ENCODE data around the gene ASB1.

The ASB1 gene, protein sequence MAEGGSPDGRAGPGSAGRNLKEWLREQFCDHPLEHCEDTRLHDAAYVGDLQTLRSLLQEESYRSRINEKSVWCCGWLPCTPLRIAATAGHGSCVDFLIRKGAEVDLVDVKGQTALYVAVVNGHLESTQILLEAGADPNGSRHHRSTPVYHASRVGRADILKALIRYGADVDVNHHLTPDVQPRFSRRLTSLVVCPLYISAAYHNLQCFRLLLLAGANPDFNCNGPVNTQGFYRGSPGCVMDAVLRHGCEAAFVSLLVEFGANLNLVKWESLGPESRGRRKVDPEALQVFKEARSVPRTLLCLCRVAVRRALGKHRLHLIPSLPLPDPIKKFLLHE

DNA sequence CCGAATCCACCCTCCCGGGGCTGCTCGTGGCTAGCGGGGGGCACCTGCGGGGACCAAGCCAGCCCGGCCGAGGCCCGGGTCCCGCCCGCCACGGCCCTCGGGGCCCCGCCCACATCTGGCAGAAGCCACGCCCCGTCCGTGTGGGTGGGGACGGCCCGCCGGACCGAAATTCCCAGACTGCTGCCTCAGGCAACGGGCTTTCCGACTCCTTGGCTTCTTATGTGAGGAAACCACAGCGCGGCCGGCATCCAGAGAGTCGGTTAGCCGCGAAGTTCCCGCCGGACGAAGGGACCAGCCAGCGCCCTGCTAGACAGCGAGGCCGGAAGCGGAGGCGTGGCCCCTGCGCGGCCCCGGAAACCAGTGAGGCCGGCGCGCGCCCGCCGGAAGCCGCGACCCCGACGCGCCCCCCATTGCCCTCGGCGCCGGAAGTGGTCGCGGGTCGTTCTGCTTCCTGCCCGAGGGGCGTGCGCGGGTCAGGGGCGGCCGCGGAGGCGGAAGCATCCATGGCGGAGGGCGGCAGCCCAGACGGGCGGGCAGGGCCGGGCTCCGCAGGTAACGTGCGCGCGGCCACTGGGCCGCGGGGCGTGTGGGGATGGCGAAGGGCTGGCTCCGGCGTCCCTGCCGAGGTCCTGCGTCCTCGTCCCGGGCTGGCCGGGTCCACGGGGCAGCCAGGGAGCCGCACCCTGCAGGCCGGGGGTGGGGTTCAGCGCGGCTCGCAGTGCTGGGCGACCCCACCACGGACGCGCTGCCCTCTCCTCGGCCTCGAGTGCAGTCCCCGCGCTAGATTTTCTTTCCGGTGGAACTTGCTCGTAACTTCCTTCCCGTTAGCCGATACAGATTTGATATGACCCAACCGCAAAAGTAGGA lies at the start of gene ASB1:
Gene ASB1, plus strand, starts transcription at position 360 of the 867 bp plus-strand sequence. Its CDS starts 144 bp downstream, at position 504.
- in situ Hi-C loops (cut with HindIII; ENCODE audit: low pct_ligation_motif_present, low pct_unique_long_range_greater_than_20kb, low sequenced_read_pairs) = no loop called here

DNA sequence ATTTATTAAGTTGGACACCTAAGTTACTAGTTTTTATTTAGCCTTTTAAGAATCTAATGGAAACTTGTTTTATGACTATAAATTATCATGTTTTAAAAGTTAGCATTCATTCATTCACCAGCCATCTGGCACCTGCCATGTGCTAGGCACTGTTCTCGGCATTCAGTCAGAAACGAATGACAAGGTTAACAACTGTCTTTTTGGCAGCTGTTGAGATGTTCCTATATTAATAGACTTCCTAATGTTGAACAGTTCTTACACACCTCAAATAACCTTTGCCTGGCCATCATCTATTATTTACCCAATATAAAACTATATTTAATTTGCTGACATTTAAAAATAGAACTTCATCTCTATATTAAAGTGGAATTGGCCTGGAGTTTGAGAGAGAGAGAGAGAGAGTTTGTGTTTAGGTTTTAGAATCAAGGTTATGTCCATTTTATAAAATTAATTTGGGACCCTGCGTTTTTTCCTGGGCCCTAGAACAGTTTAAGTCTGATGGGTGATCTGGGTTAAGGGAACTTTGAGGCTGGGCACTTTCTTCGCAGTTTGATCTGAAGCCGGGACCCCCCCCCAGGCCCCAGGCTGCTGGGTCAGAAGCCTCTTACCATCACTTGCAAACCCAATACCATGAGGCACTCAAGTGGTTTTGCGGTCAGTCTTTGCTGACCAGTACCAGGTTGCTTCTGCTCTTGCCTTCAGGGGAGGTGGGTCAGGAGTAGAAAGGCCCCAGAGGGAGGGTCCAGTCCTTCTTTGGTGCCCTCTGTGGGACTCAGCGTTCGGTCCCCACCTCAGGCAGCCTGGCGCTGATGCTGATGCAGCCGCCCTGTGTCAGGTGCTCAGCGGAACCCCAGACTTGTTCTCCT lies 48.3 kb upstream of the ASB1 start:
- in situ Hi-C loops (cut with HindIII; ENCODE audit: low pct_ligation_motif_present, low pct_unique_long_range_greater_than_20kb, low sequenced_read_pairs) = no loop called here
- DNase-seq = no peak

More for the DNA sequence above, at the start of gene ASB1:
- DNase-seq = peak; percentile 79

DNA sequence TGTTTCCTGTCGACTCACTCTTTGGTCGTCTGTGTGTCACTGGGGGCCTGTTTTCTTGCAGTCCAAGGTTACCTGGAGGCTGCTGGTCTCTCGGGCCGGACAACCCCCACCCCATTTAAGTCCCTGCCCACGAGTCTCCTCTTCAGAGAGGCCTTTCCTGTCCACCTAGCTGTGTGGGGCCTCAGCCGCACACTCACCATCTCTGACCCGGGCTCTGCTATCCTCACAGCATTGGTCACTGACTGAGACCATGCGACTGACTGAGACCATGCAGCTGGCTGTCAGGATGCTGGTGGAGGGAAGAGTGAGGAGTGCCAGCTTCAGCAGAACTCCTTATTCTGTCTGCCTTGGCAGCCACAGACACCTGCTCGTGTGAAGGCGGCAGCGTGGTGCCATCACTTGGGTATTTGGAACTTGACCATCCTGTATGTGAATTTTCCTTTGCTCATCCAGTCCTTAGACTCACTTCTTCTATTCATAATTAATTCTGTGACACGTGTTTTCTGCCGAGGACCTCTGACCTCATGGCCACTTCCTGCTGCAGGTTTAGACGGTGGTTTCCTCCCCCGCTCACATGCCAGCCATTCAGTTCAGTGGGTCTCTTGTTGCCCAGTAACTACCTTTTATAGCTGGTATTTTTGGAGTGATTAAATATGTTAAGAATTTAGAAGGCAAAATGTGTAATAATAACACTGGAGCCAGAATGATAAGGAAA lies 47.5 kb upstream of the ASB1 start:
- DNase-seq = peak; percentile 23
- in situ Hi-C loops (cut with HindIII; ENCODE audit: low pct_ligation_motif_present, low pct_unique_long_range_greater_than_20kb, low sequenced_read_pairs) = no loop called here

DNA sequence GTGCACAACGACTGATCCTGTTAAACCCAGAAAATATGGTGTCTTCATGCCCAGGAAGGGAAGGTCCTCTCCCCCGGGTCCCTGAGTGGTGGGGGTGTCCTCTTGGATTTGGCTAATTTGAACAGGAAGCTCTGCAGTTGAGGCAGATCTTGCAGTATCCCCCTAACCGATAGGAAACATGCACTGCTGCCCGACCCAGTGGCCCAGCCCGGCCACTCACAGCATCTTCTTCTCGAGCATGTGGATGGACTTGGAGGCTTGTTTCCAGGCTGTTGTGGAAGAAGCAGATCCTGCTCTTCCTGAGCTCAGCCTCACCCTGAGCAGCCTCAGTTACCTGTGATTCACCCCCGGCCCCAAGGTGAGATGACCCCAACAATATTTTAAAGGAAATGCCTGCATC lies 46.4 kb upstream of the ASB1 start:
- in situ Hi-C loops (cut with HindIII; ENCODE audit: low pct_ligation_motif_present, low pct_unique_long_range_greater_than_20kb, low sequenced_read_pairs) = no loop called here

DNA sequence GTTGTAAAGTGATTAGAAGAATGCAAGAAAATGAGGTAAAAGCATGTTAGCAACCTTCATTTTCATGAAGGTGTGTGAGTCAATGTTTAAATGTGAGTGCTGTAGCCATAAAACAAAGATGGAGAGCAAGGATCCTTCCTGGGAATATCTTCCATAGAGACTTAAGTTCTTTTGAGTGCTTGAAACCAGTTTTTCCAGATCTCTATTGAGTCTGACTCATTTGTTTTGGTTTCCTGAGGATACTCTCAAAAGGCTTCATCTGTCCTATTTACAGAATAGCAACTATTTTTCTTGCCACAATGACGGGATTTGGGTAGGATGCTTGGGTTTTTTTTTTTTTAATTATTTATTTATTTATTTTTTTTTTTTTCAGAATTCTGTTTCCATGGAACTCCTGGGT lies 45.9 kb upstream of the ASB1 start:
- in situ Hi-C loops (cut with HindIII; ENCODE audit: low pct_ligation_motif_present, low pct_unique_long_range_greater_than_20kb, low sequenced_read_pairs) = no loop called here
- no peak for DNase-seq

More for the DNA sequence above, 46.4 kb upstream of the ASB1 start:
- no peak for DNase-seq

DNA sequence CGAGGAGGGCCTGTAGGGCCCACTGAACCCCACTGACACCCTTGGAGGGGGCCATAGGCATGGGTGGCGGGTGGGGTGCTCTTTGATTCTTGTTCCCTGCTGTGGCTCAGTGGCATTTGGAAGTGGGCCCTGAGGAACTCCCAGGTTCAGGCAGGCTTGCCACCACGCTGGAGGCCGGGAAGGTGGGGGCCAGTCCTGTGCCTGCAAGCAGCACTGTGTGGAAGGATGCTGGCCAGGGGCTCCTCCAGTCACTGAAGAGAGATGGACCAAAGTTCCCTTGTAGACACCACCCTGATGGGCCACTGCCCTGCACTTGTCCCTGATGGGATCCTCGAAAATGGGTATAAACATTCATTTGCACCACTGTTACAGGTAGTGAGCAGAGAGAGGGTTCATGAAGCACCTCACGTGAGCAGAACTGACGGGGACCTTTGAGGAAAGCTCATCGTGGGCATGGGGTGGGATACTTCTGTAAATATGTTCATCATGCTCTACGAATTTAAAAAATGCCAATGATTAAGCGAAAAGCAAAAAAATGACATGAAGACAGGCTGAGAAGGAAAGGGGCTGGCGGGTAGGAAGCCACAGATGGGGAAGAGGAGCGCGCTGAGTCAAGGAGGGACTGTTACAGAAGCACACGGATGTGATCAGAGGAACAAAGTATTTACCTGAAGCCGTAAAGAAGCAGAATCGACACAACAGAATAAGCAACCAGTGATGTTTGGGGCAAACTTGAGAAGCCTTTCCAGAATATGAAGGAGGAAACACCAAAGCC lies 45.2 kb upstream of the ASB1 start:
- DNase-seq = no peak
- in situ Hi-C loops (cut with HindIII; ENCODE audit: low pct_ligation_motif_present, low pct_unique_long_range_greater_than_20kb, low sequenced_read_pairs) = no loop called here

DNA sequence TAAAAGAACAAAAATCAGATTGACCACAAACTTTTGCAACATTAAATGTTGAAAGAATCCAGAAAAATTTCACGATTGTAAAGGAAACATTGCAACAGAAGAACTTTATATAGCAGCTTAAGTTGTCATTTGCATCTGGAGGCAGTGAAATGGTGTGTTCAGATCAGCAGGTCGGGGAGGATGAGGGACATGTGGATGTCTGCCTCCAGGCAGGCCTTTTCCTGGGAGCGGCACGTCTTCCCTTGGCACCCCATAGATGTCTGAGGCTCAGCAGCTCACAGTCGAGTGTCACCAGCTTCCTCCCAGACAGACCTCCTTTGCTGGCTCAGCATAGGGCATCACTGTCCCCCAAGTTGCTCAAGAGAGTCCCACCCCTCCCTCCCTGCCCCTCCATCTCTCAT lies 44.3 kb upstream of the ASB1 start:
- in situ Hi-C loops (cut with HindIII; ENCODE audit: low pct_ligation_motif_present, low pct_unique_long_range_greater_than_20kb, low sequenced_read_pairs) = no loop called here
- DNase-seq = no peak

DNA sequence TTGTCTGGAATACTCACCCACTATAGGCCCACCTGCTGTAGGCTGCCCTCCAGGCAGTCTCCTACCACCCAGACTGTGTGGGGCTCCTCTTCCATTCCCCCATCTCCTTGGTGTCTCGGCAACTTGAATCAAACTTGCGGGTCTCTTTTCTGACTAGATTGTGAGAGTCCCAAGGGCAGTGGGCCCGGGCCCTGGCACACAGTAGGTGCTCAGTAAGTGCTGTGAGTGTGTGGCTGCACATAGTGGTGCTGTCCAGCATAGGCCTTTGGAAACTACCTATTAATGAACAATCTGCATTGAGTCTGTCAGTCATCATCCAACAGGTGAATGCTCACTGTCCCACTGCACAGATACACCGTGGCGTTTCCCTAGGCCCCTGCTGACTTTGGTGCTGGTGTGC lies 43.6 kb upstream of the ASB1 start:
- DNase-seq = no peak
- in situ Hi-C loops (cut with HindIII; ENCODE audit: low pct_ligation_motif_present, low pct_unique_long_range_greater_than_20kb, low sequenced_read_pairs) = no loop called here

DNA sequence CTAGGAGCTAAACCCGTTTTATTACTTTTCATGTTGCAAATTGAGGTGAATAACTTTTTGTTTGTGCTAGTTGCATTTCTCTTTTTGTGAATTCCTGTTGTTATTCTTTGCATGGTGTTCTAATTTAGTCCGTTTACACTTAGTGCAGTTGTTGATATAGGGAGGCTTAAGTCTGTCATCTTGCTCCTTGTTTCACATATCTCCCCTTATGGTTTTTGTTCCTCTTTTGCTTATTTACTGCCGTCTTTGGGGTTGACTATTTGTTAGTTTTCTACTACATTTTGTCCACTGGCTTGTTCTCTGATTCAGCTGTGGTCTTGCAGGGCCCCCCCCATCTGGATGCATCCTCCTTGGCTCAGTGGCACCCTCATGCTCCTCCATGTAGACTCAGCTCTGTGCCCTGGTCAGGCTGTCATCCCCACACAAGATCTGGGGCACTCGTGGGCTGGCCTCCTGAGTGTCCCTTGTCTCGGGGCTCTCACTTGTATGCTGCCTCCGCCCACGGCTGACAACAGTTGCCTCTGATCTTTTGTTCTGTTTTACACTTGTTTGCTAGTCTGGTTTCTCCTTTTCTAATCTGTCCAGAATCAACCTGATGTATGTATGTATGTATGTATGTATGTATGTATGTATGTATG lies 42.9 kb upstream of the ASB1 start:
- no peak for DNase-seq
- in situ Hi-C loops (cut with HindIII; ENCODE audit: low pct_ligation_motif_present, low pct_unique_long_range_greater_than_20kb, low sequenced_read_pairs) = no loop called here

DNA sequence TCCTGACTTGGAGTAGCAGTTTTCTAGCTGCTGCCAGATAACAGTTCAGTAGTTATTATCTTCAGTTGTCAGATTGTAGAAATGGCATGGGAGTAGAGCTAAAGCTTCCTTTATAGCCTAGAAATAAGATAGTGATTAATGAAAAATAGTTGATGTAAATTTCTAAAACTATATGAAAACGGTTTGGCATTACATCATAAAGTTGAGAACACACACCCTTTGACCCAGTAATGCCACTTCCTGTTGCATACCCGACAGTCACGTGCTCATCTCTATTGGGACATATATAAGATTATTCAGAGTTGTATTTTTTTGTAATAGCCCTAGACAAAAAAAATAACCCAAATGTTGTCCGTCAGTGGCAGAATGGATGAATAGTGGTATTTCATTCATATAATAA lies 39.4 kb upstream of the ASB1 start:
- in situ Hi-C loops (cut with HindIII; ENCODE audit: low pct_ligation_motif_present, low pct_unique_long_range_greater_than_20kb, low sequenced_read_pairs) = no loop called here
- DNase-seq = no peak

DNA sequence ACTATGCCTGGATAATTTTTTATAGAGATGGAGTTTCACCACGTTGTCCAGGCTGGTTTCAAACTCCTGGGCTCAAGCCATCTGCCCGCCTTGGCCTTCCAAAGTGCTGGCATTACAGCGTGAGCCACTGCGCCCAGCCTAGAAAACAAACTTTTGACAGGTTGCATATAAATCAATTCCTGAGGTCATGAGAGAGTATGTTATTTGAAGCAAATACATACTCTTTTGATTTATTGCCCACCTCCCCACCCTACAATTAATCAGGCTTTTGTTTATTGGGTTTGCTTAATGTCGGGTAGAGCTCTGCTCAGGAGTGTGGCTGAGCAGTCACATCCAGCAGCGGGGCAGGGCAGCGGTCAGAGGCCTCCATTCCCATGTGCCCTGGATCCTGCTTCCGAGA lies 37.9 kb upstream of the ASB1 start:
- in situ Hi-C loops (cut with HindIII; ENCODE audit: low pct_ligation_motif_present, low pct_unique_long_range_greater_than_20kb, low sequenced_read_pairs) = no loop called here
- no peak for DNase-seq

DNA sequence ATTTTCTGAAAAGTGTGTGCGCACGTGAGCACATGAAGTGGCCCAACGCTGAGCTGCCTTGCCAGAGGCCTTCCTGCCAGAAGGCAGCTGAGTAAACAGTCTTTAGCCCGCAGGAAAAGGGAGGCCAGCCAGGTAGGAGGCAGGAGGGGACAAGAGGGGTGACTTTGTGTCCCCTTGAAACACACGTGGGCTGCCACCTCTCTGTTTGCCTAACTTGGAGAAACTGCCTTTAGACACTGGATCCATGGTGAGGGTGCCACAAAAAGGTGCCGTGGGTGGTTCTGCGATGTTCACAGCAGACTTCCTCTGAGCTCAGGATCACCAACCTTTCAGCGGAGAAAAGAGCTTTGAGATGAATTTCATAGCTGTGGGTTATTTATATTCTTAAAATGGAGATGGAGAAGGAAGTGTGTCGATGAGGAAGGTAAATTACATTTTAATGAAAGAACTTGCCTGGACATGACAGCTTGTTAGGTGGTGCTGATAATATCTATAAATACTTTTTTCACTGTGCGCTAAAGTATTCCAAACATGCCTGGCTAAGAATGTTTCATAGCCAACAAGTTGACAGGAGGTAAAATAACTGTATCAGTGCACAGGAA lies 36.6 kb upstream of the ASB1 start:
- DNase-seq = no peak
- in situ Hi-C loops (cut with HindIII; ENCODE audit: low pct_ligation_motif_present, low pct_unique_long_range_greater_than_20kb, low sequenced_read_pairs) = no loop called here

DNA sequence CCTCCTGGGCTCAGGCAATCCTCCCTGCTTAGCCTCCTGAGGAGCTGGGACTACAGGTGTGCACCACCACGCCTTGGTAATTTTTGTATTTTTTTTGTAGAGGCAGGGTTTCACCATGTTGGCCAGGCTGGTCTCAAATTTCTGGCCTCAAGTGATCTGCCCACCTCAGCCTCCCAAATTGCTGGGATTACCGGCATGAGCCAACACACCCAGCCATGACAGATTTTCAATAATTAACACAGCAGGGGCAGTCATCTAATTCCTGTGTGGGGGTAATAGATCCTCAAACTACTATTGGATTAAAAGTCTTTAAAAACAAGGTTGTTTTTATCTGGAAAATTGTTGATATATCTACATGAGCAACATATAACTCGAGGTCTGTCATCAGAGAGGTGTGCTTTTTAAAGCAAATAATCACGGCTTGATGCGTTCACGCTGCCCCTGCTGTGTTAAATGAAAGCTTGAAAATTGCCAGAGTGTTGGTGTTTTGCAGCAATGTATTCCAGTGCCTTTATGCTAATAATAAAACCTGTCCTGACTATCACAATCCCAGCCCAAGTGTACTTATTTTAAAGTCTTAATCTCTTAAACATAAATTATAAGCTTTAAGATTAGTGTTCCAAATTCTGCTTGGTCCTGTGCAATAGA lies 35.6 kb upstream of the ASB1 start:
- in situ Hi-C loops (cut with HindIII; ENCODE audit: low pct_ligation_motif_present, low pct_unique_long_range_greater_than_20kb, low sequenced_read_pairs) = no loop called here
- DNase-seq = no peak

DNA sequence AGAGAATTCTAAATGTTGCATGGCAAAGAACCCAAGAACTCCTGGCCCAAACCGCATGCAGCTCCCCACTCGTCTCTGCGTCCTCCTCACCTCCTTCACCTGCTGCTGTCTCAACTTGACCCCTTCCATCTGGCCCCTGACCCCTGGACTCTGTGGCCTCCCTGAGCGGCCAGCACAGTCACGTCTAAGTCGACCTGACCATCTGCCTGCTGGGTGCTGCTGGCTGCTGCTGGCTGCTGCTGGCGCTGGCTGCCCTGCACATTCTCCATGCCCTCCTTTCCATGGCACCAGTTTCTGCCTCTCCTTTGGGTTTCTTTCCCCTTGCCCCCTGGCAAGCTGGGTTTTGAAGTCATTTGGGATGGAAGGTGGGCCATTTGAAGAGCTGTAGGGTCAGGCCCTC lies 30.1 kb upstream of the ASB1 start:
- in situ Hi-C loops (cut with HindIII; ENCODE audit: low pct_ligation_motif_present, low pct_unique_long_range_greater_than_20kb, low sequenced_read_pairs) = no loop called here

DNA sequence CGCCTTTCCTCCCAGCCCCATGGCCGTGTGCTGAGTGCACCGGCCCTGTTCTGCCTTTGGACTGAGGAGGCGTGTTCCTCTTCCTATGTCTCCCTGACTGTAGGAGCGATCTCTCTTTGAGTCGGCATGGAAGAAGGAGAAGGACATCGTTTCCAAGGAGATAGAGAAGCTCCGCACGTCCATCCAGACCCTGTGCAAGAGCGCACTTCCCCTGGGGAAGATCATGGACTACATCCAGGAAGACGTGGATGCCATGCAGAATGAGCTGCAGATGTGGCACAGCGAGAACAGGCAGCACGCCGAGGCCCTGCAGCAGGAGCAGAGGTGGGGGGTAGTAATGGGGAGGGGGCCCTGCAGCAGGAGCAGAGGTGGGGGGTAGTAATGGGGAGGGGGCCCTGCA lies 29.4 kb upstream of the ASB1 start:
- in situ Hi-C loops (cut with HindIII; ENCODE audit: low pct_ligation_motif_present, low pct_unique_long_range_greater_than_20kb, low sequenced_read_pairs) = no loop called here

More for the DNA sequence above, 30.1 kb upstream of the ASB1 start:
- DNase-seq = no peak

DNA sequence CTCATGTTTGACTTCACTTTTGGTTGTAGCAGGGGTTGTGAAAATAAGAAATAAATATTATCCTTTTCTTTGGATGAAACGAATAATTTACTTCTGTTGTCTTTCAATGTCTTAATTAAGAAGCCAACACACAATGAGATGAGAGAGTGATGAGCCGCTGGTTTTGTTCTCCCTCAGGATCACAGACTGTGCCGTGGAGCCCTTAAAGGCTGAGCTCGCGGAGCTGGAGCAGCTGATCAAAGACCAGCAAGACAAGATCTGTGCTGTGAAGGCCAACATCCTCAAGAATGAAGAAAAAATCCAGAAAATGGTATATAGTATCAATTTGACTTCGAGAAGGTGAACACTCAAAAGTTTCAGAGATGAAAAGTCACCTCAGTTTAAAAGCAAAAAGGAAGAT lies 28.1 kb upstream of the ASB1 start:
- in situ Hi-C loops (cut with HindIII; ENCODE audit: low pct_ligation_motif_present, low pct_unique_long_range_greater_than_20kb, low sequenced_read_pairs) = no loop called here
- no peak for DNase-seq

More for the DNA sequence above, 29.4 kb upstream of the ASB1 start:
- DNase-seq = no peak
